ENCODE measurements around the gene PLXNA2.

The PLXNA2 gene

DNA sequence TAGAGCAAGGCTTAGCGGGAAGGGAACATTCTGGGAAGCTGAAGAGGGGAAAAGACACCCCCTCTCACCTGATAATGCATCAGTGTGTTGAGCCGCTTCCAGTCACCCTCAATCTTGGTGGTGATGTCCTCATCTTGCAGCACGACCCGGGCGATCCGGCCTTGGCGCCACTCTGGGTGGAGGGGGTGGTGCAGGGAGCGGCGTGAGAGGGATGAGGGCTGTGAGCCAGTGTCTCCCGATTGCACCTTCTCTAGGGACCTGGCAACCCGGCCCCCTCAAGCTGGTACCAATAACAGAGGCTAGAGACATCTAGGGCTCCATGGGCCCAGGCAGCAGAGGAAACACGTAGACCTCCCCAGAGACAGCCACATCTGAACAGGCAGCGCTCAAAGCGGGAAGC is 205.9 kb downstream of the PLXNA2 start:
- no peak for DNase-seq

DNA sequence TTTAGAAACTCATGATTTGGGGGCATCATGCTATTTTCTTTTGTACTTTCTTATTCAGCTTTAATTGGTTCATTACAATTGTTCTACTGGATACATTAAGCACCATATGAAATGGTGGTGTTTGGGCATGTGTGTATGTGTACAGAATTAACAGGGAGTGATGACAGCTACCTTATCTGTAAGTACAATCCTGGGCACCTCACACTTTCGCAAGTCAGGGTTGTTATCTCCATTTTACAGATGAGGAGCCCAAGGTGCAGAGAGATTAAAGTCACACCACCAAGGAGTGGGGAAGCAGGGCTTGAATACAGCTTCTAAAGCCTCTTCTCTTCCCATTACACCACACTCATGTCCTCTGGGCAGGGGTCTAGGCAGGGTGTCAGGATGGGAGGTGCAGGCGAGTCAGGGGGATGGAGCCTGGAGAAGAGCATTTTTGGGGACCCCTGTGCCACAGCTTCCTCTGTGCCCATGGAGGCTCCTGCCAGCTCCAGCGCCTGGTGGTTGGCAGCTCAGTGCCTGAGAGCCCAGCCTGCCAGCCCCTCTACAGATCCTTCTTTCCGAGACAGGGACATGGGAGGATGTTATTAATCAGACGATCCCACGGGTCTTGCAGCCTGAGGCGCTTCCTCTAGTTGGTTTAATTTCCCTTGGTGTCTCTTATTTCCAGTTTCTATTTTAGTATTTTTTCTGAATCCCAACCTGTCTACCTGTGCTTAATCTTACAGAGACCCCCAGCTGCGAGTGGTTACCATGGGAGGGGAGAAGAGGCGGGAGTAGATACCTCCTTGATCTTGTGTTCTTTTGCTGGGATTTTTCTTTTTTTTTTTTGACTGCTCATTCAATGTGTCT is 207.0 kb downstream of the PLXNA2 start:
- no peak for DNase-seq

DNA sequence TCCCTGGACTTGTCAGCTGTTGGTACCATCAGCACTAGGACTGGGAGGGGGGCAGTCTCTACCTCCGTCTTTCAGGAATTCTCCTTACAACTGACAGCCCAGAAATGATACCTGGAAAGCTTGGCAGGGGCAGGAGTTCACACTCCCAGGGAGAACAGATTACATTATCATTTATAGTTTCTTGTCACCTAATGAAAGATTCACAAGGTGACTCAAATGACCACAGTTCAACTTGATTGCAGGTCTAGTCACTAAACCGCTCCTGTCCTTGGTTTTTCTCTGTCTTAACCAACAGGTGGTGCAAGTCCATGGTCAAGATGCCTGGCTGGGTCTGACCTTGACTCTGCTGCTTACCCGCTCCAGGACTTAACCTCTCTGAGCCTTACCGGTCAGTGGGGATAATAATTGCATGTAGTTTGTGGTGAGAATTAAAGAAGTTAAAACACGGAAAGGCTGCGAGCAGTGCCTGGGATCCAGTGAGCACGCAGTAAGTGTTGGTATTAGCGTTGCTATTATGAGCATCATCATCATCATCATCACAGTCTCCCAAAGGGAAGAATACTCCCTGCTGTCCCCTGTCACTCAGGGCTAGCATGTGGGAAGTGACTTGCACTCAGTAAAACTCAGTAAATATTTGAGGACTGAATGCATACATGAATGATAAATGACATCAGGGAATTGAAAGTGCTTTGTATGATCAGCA is 207.9 kb downstream of the PLXNA2 start:
- no peak for DNase-seq

DNA sequence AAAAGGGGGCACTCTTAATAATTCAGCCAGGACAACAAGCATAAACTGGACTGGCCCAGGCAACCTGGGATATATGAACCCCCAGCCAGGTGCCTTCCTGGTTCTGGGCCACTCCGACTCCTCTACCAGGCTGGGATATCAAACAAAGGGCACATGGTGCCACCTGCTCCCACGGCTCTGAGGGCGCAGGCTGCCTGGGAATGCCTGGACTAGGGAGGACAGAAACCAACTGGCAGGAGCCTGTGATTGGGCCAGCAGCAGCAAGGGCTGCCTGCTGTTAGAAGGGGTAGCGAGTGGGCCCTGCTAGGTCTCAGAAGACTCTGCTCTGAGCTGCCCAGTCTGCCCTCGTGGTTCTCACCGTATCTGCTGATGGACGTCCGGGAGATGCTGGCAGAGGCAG is 210.0 kb downstream of the PLXNA2 start:
- no peak for DNase-seq

DNA sequence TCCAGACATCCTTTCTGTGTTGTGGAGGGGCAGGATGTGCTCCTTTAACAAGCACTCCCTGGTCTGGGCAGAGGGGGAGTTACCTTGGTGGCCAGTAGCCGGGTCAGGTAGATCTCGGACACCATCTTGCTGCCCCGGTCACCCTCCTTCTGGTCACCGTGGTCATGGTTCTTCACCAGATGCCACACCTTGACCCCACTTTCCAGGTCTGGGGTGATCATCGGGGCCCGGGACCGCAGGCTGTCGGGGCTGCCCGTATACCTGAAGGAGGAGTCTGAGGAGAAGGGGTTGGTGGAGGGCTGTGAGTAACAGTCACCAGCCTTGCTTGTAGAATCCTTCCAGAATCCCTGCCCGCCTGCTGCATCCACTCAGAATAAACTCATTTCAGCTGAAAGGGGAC is 210.9 kb downstream of the PLXNA2 start:
- no peak for DNase-seq

DNA sequence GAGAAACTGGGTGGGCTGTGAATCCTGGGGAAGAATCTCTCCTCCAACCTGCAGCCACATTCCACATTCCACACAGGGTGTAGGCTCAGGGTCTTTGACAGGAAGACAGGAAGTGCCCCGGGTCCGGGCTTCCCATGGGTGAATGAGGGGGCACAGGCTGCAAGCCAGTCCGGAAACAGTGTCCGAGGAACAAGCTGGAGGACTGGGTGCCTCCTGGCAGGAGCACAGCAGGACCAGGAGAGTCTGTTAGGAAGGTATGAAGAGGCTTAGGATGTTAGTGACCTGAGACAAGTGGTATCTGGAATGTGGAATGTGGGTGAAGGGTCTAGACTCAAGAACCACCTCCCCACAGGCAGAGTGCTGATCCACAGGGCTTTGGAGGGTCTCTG is 212.3 kb downstream of the PLXNA2 start:
- DNase-seq: no peak

DNA sequence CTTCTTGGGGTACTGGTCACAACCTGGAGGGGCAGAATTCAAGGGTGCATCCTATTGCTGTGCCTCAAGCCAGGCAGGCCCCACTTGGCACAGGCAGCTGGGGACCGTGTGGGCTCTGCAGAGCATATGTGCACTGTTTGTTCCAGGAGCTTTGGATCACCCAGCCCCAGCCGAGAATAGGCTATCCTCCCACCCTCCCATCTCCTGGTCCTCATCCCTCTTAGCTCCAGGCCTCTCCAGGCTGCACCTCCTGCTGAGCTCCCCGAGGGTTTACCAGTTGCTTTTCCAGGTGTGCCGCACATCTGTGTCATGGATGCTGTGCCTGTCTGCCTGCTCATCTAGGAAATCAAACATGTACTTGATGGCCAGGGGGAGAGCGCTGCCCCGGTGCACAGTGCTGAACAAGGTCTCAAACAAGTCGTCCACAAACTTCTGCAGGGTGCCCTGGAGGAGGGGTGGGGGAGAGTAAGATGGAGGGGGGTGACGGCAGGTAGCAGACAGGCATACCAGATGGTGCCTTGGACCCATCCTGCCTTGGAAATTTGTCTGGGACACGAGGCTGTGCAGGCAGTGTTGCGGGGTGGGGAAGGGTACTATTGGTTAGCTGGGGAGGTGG is 212.8 kb downstream of the PLXNA2 start:
- peak; percentile 3 for DNase-seq

DNA sequence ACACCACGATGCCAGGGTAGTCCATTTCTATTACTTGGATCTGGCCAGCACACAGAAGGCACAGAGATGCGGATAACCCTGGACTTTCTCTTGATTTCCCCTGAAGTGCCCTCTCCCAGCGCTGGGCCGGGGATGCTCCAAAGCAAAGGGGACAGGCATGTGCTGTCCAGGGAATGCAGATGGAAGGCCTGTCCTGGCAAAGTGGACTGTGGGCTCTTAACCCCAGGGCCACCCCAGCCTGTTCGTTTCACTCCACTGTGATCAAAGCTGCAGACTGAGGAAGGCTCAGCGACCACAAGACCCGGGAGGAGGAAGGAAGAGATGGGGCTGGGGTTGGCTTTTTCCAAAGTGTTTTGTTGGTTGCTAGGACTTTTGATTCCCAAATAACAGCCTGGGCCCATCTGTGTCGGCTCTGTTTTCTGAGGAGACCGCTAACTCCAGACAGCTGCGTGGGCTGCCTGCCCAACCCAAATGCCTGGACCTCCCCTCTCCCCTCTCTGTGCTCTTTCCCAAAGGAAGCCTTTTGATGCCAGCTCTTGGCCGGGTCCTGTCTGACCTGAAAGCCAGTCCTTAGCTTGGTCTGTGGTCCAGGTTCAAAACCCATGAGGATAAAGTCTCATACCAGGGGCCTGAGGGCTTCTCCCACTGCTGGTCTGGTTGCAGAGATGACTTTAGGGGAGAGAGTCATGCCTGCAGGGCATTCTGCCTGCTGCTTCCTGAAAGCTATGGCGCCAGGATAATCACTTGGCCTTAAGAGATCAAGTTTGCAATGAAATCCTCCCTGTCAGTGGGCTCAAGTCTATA is 213.7 kb downstream of the PLXNA2 start:
- DNase-seq: peak; percentile 41

DNA sequence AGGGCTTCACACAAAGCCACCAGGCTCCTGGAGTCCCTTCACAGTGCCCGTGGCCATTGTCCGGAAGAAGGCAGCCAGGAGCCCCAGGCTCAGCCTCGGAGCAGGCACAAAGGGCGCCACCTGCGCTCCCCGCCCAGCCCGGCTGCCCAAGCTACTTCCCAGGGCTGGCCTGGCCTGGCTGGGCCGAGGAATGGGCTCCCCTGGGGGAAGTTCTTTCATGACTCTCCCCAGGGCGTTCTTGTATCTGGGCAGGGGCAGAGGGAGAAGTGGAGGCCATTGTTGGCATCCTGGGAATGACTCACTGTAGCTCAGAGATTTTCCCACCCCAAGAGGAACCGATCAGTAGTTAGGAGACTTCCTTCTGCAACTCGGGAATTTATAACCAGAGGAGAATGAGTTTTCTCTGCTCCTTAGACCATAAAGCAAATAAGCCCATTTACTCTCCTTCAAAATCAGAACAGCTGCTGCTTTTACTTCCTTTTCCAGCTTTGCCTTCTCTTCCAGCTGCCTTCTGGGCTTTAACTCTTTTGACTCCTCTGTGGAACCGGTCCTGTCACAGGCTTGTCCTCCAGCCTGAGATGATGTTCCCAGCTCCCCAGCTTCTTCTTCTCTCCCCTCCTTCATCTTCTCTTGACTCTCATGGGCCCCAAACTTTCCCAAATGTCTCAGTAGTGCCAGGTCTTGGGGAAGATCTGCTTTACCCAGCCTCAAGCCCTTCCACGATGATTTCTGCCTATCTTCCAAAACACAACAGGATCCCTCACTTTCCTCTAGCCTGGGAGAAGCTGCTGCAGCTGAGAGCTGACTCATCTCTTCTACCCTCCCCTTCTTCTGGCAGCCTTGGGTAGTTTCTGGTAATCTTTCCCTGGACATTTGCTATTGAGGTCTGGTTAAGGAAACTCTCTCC is 214.6 kb downstream of the PLXNA2 start:
- no peak for DNase-seq

DNA sequence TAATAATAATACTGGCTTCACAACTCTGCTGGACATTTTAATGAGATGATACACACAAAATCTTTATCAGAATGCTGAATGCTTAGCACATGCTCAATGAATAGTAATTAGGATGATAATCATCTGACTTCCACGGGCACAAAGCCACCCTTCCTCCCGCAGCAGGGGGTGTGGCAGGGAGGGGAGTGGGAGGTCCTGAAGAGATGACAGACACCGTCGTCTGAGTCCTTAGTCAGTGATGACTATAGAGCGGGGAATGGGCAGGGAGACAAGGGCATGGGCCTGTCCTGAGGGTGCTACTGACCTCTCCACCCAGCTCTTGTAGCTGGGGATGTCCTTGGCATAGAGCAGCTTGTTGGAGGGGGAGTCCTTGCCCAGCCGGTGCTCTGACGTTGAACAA is 215.7 kb downstream of the PLXNA2 start:
- no peak for DNase-seq

DNA sequence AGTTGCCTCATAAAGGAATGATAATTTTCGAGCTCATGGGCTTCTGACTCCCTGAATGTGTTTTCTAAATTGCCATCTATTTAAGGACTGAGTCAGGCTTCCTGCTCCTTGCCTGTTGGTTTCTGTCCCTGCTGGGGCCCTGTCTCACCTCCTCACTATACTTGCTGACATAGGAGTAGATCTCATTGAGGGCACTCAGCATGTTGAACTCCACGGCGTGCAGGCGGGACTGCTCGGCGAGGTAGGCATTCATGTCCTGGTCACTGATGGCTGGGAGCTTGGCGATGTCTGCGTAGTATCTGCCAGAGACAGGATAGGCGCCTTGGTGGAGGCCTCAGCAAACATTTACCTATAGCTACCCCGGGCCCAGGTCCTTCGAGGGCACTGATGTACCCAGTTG is 216.3 kb downstream of the PLXNA2 start:
- DNase-seq: no peak

DNA sequence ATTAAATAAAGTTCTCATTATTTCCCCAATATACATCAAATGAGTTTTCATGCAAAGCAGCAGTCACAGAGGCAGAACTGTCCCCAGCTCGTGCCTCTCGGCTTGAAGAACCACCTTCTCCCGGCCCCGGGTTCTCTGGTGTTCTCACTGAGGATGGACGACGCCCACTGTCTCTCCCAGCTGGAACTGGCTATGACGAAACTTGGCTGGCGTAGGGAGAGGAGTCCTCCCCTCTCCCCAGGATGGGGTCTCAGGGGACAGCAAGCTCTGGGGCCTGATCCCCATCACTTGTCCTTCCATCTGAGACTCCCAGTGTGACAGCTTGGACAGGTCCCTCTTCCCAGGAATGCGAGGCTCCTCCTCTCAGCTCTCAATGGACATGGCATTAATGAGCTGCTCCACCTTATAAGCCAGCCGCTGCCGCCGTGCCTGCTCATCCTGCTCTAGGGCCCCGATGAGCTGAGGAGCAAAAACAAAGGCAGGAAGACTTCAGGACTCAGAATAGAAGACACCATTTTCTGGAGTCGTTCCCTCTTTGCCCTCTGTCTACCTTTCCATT is 217.2 kb downstream of the PLXNA2 start:
- no peak for DNase-seq

DNA sequence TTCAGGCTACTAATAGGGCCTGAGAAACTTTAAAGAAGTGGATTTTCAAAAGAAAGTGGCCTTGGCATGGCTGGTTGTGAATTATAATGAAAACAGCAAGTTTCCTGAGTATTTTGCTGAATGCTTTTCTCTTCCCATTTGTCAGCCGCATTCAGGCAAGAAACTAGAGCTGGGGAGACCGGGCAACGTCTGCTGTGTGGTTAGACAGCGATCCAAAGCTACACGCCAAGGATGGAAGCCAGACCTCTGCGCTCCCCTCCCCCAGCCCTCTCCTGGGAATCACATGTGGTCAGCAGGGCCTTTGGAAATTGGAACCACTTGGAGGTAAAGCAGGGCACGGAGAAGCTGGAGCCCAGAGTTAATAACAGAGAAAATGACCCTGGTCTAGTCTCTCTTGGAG is 219.2 kb downstream of the PLXNA2 start:
- DNase-seq: no peak

DNA sequence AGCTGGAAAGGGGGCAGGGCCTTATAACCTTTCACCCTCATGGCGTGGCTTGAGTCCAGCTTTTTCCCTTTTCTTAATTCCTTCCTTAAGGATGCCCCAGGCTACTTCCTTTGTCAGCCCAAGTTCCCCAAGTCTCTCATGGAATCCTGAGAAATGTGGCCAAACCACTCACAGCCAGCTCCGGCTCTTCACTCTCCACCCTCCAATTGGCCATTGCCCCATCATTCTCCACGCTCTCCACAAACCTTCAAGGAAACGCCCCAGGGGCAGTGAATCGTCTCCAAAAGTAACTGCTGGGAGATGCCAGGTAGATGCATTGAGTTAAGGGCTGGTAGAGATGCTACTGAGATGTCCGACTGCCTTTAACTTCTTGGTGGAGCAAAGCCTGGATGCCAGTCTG is 219.8 kb downstream of the PLXNA2 start:
- DNase-seq: no peak

DNA sequence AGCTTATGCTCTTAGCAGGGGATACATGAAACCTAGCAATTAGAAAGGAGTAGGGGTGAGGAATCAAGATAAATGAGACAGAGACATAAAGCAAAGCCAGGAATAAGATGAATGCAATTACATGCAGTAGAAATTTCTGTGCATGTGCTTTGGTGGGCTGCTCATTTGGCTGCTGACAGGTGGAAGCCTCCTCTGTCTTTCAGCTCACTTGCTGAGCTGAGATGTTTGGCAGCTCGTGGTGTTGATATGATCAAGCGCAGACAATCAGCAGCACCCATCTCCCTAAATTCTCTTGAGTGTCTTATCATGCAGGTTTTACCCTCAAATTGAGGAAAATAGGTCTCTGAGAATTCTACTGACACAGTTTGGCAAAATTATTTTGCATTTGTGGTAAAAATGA is 224.9 kb downstream of the PLXNA2 start:
- DNase-seq: no peak

DNA sequence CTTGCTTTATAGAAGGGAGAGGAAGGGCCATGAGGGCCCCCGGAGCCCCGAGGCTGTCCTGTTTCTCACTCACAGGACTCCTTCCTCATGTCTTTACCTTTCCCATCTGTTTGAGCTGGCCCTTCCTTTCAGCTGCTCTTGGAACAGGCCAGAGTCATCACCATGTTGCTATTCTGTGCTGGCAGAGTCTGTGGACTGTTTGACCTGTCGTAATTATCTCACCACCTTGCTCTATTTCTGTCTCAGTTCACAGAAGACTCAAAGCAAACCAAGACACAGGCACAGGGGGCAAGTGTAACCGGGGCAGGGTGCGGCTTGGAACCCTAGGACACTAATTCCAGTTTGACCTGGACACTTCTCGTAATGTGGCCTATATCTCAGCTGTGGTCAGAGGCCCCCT is 228.9 kb downstream of the PLXNA2 start:
- DNase-seq: no peak

DNA sequence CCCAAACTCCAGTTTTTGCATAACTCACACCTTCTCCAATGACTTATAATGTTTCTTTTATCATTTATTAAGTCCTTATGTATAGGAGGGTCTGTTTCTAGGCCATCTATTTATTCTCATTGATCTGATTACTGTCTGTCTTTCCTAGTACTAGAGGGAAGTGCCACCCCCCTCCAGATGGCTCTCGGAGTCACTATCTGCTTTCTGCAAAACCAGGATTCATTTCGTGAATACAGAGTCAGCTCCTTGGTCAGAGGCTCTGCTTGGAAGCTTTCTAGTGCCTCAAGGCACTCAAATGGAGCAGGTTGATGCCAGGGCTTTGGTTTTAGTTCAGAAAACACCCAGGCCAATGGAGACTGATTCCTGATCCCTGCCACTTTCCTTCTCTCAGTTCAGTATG is 231.0 kb downstream of the PLXNA2 start:
- no peak for DNase-seq

DNA sequence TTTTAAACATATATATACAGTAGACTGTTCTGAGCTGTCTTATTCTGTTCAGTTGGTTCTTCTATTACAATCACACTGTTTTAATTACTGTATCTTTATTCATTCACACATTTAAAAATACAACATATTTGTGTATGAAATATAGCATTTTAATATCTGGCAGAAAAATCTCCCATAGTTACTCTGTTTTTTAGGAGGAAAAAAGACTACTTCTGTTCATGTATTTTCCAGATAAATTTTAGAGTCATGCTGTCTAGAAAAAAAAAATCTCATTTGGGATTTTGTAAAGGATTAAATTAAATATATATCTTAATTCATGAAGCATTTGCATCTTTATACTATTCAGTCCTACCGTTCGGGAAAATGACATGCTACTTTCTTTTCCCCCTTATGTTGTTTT is 231.5 kb downstream of the PLXNA2 start:
- no peak for DNase-seq

DNA sequence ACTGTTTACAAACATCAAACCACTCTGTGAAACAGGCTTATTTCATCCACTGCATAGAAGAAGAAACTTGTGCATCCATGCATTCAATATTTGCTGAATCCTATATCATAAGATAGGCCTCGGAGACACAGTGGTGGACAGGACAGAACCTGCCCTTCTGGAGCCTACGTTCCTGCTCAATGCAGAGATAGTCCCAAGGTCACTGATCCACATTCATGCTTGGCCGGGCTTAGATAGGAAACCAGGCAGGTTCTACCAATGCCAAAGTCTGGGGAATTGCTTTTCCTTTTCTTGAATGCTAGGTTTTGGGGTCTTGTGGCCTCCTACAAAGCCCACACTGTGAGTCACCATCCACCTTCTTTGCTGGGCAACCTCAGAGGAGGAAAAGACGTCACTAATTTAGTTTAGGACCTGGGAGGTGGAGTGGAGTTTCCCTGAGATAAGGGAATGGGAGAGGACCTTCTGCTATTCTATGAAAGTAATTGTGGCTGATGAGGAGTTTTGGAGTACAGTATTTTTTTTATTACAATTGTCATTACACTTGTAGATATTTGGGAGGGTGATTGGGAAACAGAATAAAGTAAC is 233.6 kb downstream of the PLXNA2 start:
- no peak for DNase-seq

DNA sequence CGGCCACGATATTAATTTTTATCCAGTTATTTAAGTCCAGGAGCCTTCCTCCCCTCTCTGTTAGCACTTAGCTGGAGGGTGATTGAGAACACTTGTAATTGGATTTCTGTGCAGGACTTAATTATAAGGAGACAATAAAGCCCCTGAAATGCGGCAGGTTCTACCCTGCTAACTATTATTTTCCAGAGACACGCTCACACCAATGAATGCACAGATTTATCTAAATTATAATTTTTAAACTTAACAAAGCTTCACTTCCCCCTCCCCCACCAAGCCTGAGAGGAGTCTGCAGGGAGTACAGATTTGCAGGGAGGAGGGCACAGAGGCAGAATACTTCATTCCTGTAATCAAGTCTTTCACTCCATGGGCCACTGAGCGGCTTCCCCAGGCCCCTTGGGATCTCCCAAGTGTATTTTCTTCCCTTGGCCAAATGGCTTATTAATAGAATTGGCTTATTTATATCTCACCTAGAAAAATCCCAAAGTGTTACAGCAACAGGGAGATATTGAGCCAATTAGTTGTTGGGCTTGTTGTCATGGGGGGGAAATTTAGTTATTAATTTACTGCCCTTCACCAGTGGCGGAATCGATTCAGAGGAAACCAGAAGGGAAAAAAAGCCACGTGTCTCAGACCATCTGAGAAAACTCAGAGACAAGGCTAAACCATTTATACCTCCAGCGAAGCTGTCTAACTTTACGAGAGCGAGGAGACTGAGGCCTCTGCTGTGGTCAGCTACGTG is 234.3 kb downstream of the PLXNA2 start:
- DNase-seq: no peak

DNA sequence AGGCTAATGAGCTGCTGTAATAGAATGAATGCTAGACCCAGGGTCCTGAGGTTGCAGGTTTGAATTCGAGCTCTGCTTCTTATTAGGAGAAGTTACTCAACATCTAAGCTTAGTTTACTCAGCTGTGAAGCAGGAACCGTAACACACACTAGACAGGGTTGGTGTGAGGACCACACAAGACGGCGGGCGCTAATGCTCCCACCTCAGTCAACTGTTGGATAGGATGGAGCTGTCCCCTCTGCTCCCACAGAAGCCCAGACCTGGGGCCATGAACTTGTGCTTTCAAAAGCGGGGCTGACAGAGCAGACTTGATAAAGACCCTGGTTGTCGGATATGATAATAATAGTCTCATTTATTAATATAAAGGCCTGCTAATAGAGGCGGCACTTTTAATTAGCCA is 234.9 kb downstream of the PLXNA2 start:
- no peak for DNase-seq

Measured in NCI-H446 treated with DMSO at 0.1 percent for 48 hours (cell line).